Epithelial cell of esophagus (primary cell): ENCODE measurements around the gene PDLIM3.
A peak's percentile ranks its signal among the peaks of the same experiment; 100 is the strongest.
"Not testable (repeated sequence)": the region's sequence is repeated elsewhere in the genome, so short reads cannot be mapped to it uniquely, and the experiment has no call there.

Experiments used
- DNase-seq: peaks from one replicate; pipeline ENCODE4 v3.0.0; 2010; ENCODE audit warnings: low read depth
- H3K4me3 ChIP-seq: 2 replicates; pipeline ENCODE4 v1.5.1; 2011; ENCODE audit warnings: mild to moderate bottlenecking, low read length, control low read depth
- TF ChIP-seq, protein P1 (sequence below): IDR thresholded peaks from 2 replicates; pipeline ENCODE4 v1.5.1; 2011; ENCODE audit warnings: low read depth, mild to moderate bottlenecking, low read length, control low read depth, inconsistent platforms; ENCODE audit not compliant: insufficient read depth; ENCODE audit errors: missing control alignments

Gene PDLIM3

DNA sequence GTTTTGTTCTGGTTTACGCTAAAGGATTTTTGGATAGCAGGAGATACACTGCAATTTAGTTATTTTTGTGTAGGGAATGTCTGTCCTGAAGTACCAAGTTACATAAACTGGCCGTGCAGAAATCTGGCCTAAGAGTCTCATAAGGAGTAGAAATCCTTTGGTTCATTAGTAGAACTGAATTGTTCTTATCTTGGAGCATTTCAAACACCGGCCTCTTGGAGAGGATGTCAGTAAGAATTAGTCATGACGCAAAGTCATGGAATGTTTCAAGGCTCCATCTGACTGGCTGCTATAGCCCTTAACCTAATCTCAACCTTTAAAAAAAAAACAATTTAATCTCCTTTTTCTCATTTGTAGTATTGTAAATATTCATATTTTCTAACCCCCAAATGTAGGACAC is 15.2 kb downstream of the PDLIM3 start:
- no peak overlapping the region for H3K4me3 ChIP-seq
- TF ChIP-seq, protein P1, sequence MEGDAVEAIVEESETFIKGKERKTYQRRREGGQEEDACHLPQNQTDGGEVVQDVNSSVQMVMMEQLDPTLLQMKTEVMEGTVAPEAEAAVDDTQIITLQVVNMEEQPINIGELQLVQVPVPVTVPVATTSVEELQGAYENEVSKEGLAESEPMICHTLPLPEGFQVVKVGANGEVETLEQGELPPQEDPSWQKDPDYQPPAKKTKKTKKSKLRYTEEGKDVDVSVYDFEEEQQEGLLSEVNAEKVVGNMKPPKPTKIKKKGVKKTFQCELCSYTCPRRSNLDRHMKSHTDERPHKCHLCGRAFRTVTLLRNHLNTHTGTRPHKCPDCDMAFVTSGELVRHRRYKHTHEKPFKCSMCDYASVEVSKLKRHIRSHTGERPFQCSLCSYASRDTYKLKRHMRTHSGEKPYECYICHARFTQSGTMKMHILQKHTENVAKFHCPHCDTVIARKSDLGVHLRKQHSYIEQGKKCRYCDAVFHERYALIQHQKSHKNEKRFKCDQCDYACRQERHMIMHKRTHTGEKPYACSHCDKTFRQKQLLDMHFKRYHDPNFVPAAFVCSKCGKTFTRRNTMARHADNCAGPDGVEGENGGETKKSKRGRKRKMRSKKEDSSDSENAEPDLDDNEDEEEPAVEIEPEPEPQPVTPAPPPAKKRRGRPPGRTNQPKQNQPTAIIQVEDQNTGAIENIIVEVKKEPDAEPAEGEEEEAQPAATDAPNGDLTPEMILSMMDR = no peak
- no peak for DNase-seq

- DNase-seq = no peak
- H3K4me3 ChIP-seq = no peak overlapping the region
- TF ChIP-seq, protein P1 = no peak
Measured at GRCh38 chr4:185518494-185518893, 16.8 kb downstream of the PDLIM3 start.

DNA sequence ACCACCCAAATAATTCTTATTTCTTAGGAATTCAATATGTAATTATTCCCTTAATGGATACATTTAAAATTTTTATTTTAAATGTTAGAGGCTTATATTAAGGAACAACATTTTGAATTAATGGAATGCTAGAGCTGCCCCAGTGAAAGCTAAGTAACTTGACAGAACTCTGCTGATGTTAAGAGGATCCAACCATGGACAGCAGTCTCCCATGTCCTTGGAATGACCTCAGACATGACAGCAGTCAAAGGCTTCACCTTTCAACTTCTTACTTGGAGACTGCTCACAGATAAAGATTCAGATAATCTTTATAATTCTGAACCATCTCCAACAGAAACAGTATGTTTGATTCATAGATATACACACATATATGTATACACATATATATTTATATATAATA is 17.2 kb downstream of the PDLIM3 start:
- no peak overlapping the region for H3K4me3 ChIP-seq
- TF ChIP-seq, protein P1 = no peak
- no peak for DNase-seq

DNA sequence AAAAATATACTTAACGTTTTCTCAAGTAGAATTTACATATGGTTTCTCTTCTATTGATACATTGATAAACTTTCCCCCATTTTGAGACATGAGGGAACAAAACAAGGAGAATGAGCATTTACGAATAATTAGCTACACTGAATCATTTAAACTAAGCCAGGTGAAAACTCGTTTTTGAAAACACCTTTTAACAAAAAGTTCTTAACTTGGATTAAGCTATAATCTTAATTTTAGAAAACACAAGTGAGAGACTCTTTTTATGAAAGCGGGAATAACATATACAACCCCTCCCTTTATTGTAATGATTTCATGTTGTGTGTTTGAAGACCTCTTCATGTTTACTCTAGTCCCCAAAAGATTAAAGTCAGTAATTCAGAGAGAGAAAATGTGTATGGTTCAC is 20.1 kb downstream of the PDLIM3 start:
- no peak for DNase-seq
- H3K4me3 ChIP-seq = no peak overlapping the region
- TF ChIP-seq, protein P1 = no peak

- DNase-seq = no peak
- no peak overlapping the region for H3K4me3 ChIP-seq
- TF ChIP-seq, protein P1 = no peak
Measured at GRCh38 chr4:185514182-185514697, 21.1 kb downstream of the PDLIM3 start.

DNA sequence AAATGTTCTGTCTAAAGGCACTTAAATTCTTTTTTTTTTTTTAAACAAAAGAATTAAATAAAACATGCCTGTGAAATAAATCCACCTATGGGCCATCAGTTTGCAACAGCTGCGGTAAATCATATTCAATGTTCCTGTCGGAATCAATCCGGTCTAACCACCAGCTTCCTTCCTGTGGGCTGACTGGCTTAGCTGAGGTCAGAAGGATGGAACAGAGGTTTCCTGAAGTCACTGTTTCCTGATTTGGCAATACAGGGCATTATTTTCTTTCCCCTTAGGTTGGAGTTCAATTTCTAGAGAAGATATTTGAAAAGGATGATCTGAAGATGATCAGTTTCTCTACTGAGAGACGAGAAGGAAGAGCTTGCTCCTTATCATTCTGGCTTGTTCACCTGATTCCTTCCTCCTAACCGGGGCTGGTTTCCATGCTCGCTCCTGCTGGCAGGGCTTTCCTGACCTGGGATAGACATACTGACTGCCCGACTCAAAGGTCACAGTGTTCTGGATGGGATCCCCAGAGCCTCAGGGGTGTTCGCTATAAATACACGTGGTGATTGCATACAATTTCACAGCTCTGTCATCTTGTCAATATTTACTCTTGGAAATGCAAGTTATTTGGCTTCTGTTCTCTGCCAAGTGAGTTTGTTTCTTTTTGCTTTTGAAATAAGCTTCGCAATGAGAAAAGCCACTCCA is 21.7 kb downstream of the PDLIM3 start:
- DNase-seq = peak; percentile 47
- no peak overlapping the region for H3K4me3 ChIP-seq
- TF ChIP-seq, protein P1 = no peak

DNA sequence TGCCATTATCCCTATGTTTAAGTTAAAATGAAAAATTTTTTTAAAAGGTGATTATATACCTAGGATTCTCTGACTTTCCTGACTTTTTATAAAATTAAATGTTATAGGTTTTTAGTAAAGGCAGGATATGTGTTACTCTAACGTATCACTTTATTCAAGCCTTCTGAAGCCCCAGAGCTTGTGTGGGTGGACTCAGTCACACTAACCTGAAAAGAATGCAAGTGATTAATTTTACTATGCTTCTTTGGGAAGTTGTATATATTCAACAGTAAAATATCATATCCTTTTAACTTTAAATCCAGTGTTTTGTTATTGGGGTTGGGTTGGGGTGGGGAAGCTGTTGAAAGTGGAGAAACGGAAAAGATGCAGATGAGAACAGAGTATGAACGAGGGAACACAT is 22.8 kb downstream of the PDLIM3 start:
- DNase-seq = peak; percentile 62
- TF ChIP-seq, protein P1 = no peak
- H3K4me3 ChIP-seq = no peak overlapping the region

DNA sequence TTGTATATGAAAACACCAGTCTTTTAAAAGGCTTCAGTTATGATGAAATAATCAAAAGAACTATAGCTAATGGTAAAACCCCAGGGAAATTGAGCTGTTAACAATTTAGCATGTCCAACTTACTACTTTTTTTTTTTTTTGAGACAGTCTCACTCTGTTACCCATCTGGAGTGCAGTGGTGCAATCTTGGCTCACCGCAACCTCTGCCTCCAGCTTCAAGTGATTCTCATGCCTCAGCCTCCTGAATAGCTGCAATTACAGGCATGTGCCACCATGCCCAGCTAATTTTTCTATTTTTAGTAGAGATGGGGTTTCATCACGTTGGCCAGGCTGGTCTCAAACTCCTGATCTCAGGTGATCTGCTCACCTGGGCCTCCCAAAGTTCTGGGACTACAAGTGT is 24.1 kb downstream of the PDLIM3 start:
- DNase-seq = peak; percentile 63

More for the DNA sequence above, 24.1 kb downstream of the PDLIM3 start:
- H3K4me3 ChIP-seq = not testable (repeated sequence)
